Esophagus squamous epithelium (tissue), 4 donors: ENCODE data around the gene ORC4.

Experiments used
- CTCF ChIP-seq, 6 experiments: fragments of 450-650 bp in 4 of 6; fragments of 200-600 bp in 2 of 6; sonication (generic) in 2 of 6; IDR thresholded peaks; one replicate each; pipeline ENCODE4 v1.5.1; 2016 to 2019; ENCODE audit warnings: antibody characterized with exemption in 6 of 6, mild to moderate bottlenecking in 4 of 6, moderate library complexity in 4 of 6
- POLR2A ChIP-seq, 4 donors: fragments of 450-650 bp; IDR thresholded peaks; one replicate each; pipeline ENCODE4 v1.6.1; 2017; ENCODE audit warnings: antibody characterized with exemption in 4 of 4, mild to moderate bottlenecking in 4 of 4, moderate library complexity in 3 of 4

GRCh38 chr2:147916067-147916466, 104.5 kb downstream of the ORC4 start:
- TF ChIP-seq CTCF (IDR thresholded peaks at IDR 0.05) (no peak), POLR2A (IDR thresholded peaks at IDR 0.05) (no peak)
